Liver (tissue), 3 donors: ENCODE data around the gene COL15A1.

Experiments
- GABPA ChIP-seq, 2 donors: IDR thresholded peaks in 1 of 2; conservative IDR thresholded peaks in 1 of 2; 2 replicates each; pipeline ENCODE4 v1.6.1; 2016; ENCODE audit warnings: antibody characterized with exemption in 2 of 2, mild to moderate bottlenecking in 1 of 2, moderate library complexity in 1 of 2
- JUND ChIP-seq, 2 donors: IDR thresholded peaks; 2 replicates each; pipeline ENCODE4 v1.6.1; 2016; ENCODE audit warnings: antibody characterized with exemption in 2 of 2
- NR2F2 ChIP-seq: IDR thresholded peaks from 2 replicates; pipeline ENCODE4 v1.6.1; 2016; ENCODE audit warnings: antibody characterized with exemption
- RAD21 ChIP-seq, 2 donors: IDR thresholded peaks; 2 replicates each; pipeline ENCODE4 v1.6.1; 2016; ENCODE audit warnings: antibody characterized with exemption in 2 of 2, mild to moderate bottlenecking in 2 of 2
- RXRA ChIP-seq, 2 donors: IDR thresholded peaks; 2 replicates each; pipeline ENCODE4 v1.6.1; 2017 to 2018; ENCODE audit warnings: antibody characterized with exemption in 2 of 2, mild to moderate bottlenecking in 1 of 2
- SP1 ChIP-seq: IDR thresholded peaks from 2 replicates; pipeline ENCODE4 v1.6.1; 2018; ENCODE audit warnings: antibody characterized with exemption, mild to moderate bottlenecking
- TAF1 ChIP-seq: conservative IDR thresholded peaks from 2 replicates; pipeline ENCODE4 v1.6.1; 2016; ENCODE audit warnings: antibody characterized with exemption, mild to moderate bottlenecking
- TF ChIP-seq, protein P1 (sequence below): fragments of 150-350 bp; IDR thresholded peaks from 2 replicates; pipeline ENCODE4 v1.5.1; 2017; ENCODE audit warnings: improper control_type of control experiment, low read depth, low read length; ENCODE audit not compliant: missing input control
- TF ChIP-seq, protein P2 (sequence below): IDR thresholded peaks from 2 replicates; pipeline ENCODE4 v1.6.1; 2016; ENCODE audit warnings: antibody characterized with exemption
- TF ChIP-seq, protein P3 (sequence below): IDR thresholded peaks from 2 replicates; pipeline ENCODE4 v1.6.1; 2016; ENCODE audit warnings: antibody characterized with exemption, mild to moderate bottlenecking
- TF ChIP-seq, protein P4 (sequence below): IDR thresholded peaks from 2 replicates; pipeline ENCODE4 v1.6.1; 2016; ENCODE audit warnings: antibody characterized with exemption
- donor health status: healthy.
- donor health status: healthy.

DNA sequence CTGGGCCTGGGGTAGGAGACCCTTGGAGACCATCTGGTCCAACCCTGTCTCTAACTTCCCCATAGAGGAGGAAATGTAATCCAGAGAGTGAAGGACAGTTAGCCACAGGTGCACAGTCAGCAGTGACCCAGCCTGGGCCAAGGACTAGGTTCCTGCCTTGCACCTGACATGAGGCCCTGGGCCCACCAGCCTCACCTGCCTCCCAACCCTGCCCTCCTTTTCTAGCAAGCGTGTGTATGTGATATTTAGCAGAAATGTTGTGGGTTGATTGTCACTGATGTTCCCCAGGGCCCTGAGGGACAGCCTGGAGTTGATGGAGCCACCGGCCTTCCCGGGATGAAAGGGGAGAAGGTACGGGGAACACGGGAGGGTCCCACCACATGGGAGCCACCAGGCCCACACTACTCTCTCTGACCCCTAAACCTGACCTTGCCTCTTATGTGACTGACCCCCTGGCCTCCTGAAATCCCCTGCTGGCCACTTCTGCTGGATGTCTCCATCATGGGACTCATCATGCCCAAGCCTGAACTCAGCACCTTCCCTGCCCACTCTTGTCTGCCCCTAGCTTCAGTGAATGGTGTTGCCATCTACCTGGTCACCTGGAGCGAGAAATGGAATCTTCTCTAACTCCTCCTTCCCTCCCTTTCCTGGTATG lies 82.0 kb downstream of the COL15A1 start:
- TF ChIP-seq, protein P1, sequence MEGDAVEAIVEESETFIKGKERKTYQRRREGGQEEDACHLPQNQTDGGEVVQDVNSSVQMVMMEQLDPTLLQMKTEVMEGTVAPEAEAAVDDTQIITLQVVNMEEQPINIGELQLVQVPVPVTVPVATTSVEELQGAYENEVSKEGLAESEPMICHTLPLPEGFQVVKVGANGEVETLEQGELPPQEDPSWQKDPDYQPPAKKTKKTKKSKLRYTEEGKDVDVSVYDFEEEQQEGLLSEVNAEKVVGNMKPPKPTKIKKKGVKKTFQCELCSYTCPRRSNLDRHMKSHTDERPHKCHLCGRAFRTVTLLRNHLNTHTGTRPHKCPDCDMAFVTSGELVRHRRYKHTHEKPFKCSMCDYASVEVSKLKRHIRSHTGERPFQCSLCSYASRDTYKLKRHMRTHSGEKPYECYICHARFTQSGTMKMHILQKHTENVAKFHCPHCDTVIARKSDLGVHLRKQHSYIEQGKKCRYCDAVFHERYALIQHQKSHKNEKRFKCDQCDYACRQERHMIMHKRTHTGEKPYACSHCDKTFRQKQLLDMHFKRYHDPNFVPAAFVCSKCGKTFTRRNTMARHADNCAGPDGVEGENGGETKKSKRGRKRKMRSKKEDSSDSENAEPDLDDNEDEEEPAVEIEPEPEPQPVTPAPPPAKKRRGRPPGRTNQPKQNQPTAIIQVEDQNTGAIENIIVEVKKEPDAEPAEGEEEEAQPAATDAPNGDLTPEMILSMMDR: no peak
- TF ChIP-seq, protein P2, sequence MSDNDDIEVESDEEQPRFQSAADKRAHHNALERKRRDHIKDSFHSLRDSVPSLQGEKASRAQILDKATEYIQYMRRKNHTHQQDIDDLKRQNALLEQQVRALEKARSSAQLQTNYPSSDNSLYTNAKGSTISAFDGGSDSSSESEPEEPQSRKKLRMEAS: no peak
- no peak for TF ChIP-seq GABPA (IDR thresholded peaks at IDR 0.05 in 1 of 2, conservative IDR thresholded peaks at IDR 0.05 in 1 of 2)
- no peak for TF ChIP-seq JUND (IDR thresholded peaks at IDR 0.05)
- TF ChIP-seq RAD21 (IDR thresholded peaks at IDR 0.05): no peak
- TF ChIP-seq NR2F2: no peak
- no peak for TF ChIP-seq SP1
- TF ChIP-seq RXRA (IDR thresholded peaks at IDR 0.05): no peak
- TF ChIP-seq, protein P3, sequence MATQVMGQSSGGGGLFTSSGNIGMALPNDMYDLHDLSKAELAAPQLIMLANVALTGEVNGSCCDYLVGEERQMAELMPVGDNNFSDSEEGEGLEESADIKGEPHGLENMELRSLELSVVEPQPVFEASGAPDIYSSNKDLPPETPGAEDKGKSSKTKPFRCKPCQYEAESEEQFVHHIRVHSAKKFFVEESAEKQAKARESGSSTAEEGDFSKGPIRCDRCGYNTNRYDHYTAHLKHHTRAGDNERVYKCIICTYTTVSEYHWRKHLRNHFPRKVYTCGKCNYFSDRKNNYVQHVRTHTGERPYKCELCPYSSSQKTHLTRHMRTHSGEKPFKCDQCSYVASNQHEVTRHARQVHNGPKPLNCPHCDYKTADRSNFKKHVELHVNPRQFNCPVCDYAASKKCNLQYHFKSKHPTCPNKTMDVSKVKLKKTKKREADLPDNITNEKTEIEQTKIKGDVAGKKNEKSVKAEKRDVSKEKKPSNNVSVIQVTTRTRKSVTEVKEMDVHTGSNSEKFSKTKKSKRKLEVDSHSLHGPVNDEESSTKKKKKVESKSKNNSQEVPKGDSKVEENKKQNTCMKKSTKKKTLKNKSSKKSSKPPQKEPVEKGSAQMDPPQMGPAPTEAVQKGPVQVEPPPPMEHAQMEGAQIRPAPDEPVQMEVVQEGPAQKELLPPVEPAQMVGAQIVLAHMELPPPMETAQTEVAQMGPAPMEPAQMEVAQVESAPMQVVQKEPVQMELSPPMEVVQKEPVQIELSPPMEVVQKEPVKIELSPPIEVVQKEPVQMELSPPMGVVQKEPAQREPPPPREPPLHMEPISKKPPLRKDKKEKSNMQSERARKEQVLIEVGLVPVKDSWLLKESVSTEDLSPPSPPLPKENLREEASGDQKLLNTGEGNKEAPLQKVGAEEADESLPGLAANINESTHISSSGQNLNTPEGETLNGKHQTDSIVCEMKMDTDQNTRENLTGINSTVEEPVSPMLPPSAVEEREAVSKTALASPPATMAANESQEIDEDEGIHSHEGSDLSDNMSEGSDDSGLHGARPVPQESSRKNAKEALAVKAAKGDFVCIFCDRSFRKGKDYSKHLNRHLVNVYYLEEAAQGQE: no peak
- TF ChIP-seq, protein P4, sequence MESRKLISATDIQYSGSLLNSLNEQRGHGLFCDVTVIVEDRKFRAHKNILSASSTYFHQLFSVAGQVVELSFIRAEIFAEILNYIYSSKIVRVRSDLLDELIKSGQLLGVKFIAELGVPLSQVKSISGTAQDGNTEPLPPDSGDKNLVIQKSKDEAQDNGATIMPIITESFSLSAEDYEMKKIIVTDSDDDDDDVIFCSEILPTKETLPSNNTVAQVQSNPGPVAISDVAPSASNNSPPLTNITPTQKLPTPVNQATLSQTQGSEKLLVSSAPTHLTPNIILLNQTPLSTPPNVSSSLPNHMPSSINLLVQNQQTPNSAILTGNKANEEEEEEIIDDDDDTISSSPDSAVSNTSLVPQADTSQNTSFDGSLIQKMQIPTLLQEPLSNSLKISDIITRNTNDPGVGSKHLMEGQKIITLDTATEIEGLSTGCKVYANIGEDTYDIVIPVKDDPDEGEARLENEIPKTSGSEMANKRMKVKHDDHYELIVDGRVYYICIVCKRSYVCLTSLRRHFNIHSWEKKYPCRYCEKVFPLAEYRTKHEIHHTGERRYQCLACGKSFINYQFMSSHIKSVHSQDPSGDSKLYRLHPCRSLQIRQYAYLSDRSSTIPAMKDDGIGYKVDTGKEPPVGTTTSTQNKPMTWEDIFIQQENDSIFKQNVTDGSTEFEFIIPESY: no peak
- no peak for TF ChIP-seq TAF1
